ENCODE measurements around the gene PTPRJ.

DNA sequence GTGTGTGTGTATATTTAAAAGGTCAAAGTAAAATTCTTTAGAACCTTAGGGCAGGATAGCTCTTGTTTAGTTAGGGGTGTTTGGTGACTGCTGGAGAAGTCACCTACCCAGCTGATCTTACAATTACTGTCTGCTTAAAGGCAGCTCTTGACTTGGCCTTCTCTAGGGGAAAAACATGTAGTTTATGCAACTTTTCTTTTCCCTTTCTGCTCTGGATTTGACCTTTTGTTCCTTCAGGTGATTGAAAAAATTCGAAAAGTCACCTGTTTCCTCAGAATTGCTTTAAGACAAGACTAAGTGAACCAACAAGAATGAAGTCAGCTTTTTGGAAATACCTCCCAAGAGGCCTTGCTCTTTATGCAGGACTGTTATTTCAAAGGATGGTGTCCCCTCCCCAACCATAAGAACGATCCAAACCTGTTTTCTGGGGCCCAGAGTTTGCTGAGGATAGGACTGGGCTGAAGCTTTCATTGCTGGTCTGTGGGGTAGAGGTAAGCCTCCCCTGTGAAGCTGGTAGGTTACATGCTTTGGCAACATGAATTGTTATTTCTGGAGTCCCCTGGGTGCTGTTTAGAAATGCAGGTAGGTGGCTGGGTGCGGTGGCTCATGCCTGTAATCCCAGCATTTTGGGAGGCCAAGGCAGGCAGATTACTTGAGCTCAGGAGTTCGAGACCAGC is 111.2 kb downstream of the PTPRJ start:
- TF ChIP-seq POLR2A (IDR thresholded peaks at IDR 0.05; ENCODE audit: low read depth, low read length) (no peak), POLR2AphosphoS5 (IDR thresholded peaks at IDR 0.05; ENCODE audit: insufficient read depth, low read depth, low read length) (no peak), JUN (IDR thresholded peaks at IDR 0.05; ENCODE audit: borderline replicate concordance, insufficient read depth, insufficient read length, low read depth) (no peak), EZH2 (IDR thresholded peaks at IDR 0.05; ENCODE audit: borderline replicate concordance, low read depth, low read length, severe bottlenecking) (no peak)
- TF ChIP-seq, protein P1, sequence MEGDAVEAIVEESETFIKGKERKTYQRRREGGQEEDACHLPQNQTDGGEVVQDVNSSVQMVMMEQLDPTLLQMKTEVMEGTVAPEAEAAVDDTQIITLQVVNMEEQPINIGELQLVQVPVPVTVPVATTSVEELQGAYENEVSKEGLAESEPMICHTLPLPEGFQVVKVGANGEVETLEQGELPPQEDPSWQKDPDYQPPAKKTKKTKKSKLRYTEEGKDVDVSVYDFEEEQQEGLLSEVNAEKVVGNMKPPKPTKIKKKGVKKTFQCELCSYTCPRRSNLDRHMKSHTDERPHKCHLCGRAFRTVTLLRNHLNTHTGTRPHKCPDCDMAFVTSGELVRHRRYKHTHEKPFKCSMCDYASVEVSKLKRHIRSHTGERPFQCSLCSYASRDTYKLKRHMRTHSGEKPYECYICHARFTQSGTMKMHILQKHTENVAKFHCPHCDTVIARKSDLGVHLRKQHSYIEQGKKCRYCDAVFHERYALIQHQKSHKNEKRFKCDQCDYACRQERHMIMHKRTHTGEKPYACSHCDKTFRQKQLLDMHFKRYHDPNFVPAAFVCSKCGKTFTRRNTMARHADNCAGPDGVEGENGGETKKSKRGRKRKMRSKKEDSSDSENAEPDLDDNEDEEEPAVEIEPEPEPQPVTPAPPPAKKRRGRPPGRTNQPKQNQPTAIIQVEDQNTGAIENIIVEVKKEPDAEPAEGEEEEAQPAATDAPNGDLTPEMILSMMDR (IDR thresholded peaks at IDR 0.05; ENCODE audit: extremely low read depth in 1 of 2, insufficient read depth in 1 of 2, low read depth in 1 of 2, low read length in 2 of 2), result no peak

Measured in endothelial cell of umbilical vein (primary cell).